Panc1 (cell line): ENCODE data around the gene MCCC1. TPM values are rescaled to one million over a fixed set of nuclear protein-coding genes. Genes with fewer than 3 reads are reported as not detected.
A peak's percentile ranks its signal among the peaks of the same experiment; 100 is the strongest.
"Not testable (repeated sequence)": the region's sequence is repeated elsewhere in the genome, so short reads cannot be mapped to it uniquely, and the experiment has no call there.

Experiments
- ATAC-seq: fragments of 200-7000 bp; cut with Tn5 transposase; 2 replicates; pipeline ENCODE4 v1.9.1; 2020; ENCODE audit warnings: mild to moderate bottlenecking, moderate library complexity
- BruUV-seq: library from RNA; stranded (reverse); fragments of 400-500 nt; replicated peaks from 2 replicates; lab custom pipeline; 2021; lab: Mats Ljungman, UMichigan
- CTCF ChIA-PET: fragments of 300-600 bp; sonication (Branson Sonifier 250); formaldehyde crosslinking; loops from one replicate; lab custom pipeline; 2022; ENCODE audit warnings: antibody characterized with exemption; lab: Charles Lee
- POLR2A ChIA-PET: fragments of 300-600 bp; sonication (Branson Sonifier 250); formaldehyde crosslinking; loops from one replicate; lab custom pipeline; 2022; ENCODE audit warnings: antibody characterized with exemption; lab: Charles Lee
- DNase-seq: peaks from one replicate; pipeline ENCODE4 v3.0.0-alpha.2; 2010; ENCODE audit warnings: low read depth, low spot score
- H3K27ac ChIP-seq: 2 replicates; pipeline ENCODE4 v1.5.1; 2011; ENCODE audit warnings: mild to moderate bottlenecking, low read length, inconsistent platforms
- H3K27me3 ChIP-seq: fragments of 200-500 bp; sonication (Bioruptor generic); 2 replicates; pipeline ENCODE4 v1.6.0; 2014; ENCODE audit warnings: low read length, inconsistent platforms; ENCODE audit not compliant: control insufficient read depth, insufficient read depth
- H3K36me3 ChIP-seq: fragments of 200-500 bp; sonication (Bioruptor generic); 2 replicates; pipeline ENCODE4 v1.5.1; 2014; ENCODE audit warnings: inconsistent platforms, mild to moderate bottlenecking, low read length, moderate library complexity; ENCODE audit not compliant: control insufficient read depth, insufficient read depth
- H3K4me1 ChIP-seq: 2 replicates; pipeline ENCODE4 v1.5.1; 2011; ENCODE audit warnings: inconsistent platforms, mild to moderate bottlenecking, low read length, moderate library complexity; ENCODE audit not compliant: control insufficient read depth, insufficient read depth
- H3K4me3 ChIP-seq, 2 experiments: 2 replicates each; pipeline ENCODE4 v1.5.1; 2011 to 2012; ENCODE audit warnings: low read depth in 2 of 2, low read length in 2 of 2, mild to moderate bottlenecking in 2 of 2, inconsistent platforms in 1 of 2, moderate library complexity in 1 of 2
- H3K9me3 ChIP-seq: fragments of 200-500 bp; sonication (Bioruptor generic); 2 replicates; pipeline ENCODE4 v1.5.1; 2014; ENCODE audit warnings: low read depth, mild to moderate bottlenecking, inconsistent platforms, low read length, moderate library complexity; ENCODE audit not compliant: control insufficient read depth, insufficient read depth
- CTCF ChIP-seq: fragments of 450-650 bp; IDR thresholded peaks from 2 replicates; pipeline ENCODE4 v1.5.1; 2017; ENCODE audit warnings: mild to moderate bottlenecking
- POLR2AphosphoS5 ChIP-seq: IDR thresholded peaks from 2 replicates; pipeline ENCODE4 v1.6.1; 2012; ENCODE audit warnings: mild to moderate bottlenecking, low read depth, low read length, moderate library complexity
- REST ChIP-seq, 2 experiments: IDR thresholded peaks; 2 replicates each; pipeline ENCODE4 v1.6.1; 2011 to 2012; ENCODE audit warnings: low read depth in 2 of 2, control low read depth in 1 of 2, low read length in 1 of 2, mild to moderate bottlenecking in 1 of 2, moderate library complexity in 1 of 2; ENCODE audit not compliant: insufficient read depth in 1 of 2
- SIN3A ChIP-seq: IDR thresholded peaks from 2 replicates; pipeline ENCODE4 v1.6.1; 2012; ENCODE audit warnings: low read depth, mild to moderate bottlenecking, low read length, moderate library complexity, borderline replicate concordance; ENCODE audit not compliant: insufficient read depth
- TCF7L2 ChIP-seq: IDR thresholded peaks from 2 replicates; pipeline ENCODE4 v1.6.1; 2011; ENCODE audit warnings: mild to moderate bottlenecking, low read depth, low read length, inconsistent platforms
- in situ Hi-C: cut with HindIII; loops from 2 replicates; pipeline ENCODE4 v1.10.0; 2016; ENCODE audit warnings: low sequenced_read_pairs, low pct_unique_long_range_greater_than_20kb
- intact Hi-C: fragments of 100-400 bp; cut with micrococcal nuclease; formaldehyde crosslinking; loops from one replicate; pipeline ENCODE4 v1.10.0; 2022; ENCODE audit not compliant: unreplicated experiment
- total RNA-seq: library from RNA; stranded (reverse); gene quantifications from one replicate; pipeline ENCODE4 v1.2.1, GENCODE V29; 2021; ENCODE audit not compliant: unreplicated experiment

The MCCC1 gene
- total RNA-seq, 1 experiment from 2014 or later, result 24.2 TPM

- ATAC-seq (peak; percentile 89), DNase-seq (no peak)
- H3K36me3 ChIP-seq, result no peaks in the 10 kb centered on the region
- H3K27ac ChIP-seq, result no peak overlapping the region
- intact Hi-C loops (no loop called here), in situ Hi-C loops (no loop called here)
- H3K4me3 ChIP-seq, result peak overlapping the region; percentile 43 to 60
- H3K27me3 ChIP-seq, result peaks cover 10% of the 10 kb centered on the region
- no peaks in the 10 kb centered on the region for H3K9me3 ChIP-seq
- CTCF ChIA-PET, result no interaction called here
- POLR2A ChIA-PET, result no interaction called here
- TF ChIP-seq POLR2AphosphoS5 (no peak), REST (IDR thresholded peaks at IDR 0.05; ENCODE audit: insufficient read depth in 1 of 2, low read depth in 2 of 2, low read length in 1 of 2) (no peak), CTCF (no peak), TCF7L2 (no peak), SIN3A (no peak)
- no TSS peak for BruUV-seq
- 0 out of 2 replicates have a peak, but pooled peaks cover 3% of the 10 kb centered on the region for H3K4me1 ChIP-seq
Observed at GRCh38 chr3:183116025-183116614, 16.8 kb upstream of the MCCC1 start.

- Histone ChIP-seq H3K4me1 (0 out of 2 replicates have a peak, but pooled peaks cover 3% of the 10 kb centered on the region), H3K27ac (no peak overlapping the region), H3K27me3 (peaks cover 10% of the 10 kb centered on the region), H3K36me3 (no peaks in the 10 kb centered on the region), H3K9me3 (no peaks in the 10 kb centered on the region), H3K4me3 (no peak overlapping the region)
- ChIA-PET POLR2A (no interaction called here), CTCF (no interaction called here)
- DNase-seq (no peak), ATAC-seq (peak; percentile 20; the same call in 1 of the 2 replicates)
- TF ChIP-seq TCF7L2 (no peak), SIN3A (no peak), REST (IDR thresholded peaks at IDR 0.05; ENCODE audit: insufficient read depth in 1 of 2, low read depth in 2 of 2, low read length in 1 of 2) (no peak), POLR2AphosphoS5 (no peak), CTCF (no peak)
- intact Hi-C loops (no loop called here), in situ Hi-C loops (no loop called here)
- no TSS peak for BruUV-seq
Observed at GRCh38 chr3:183114384-183115178, 15.3 kb upstream of the MCCC1 start.

GRCh38 chr3:183109847-183110246 is 10.6 kb upstream of the MCCC1 start:
- BruUV-seq, ATAC-seq, CTCF ChIA-PET, H3K4me1 ChIP-seq, DNase-seq, H3K27ac ChIP-seq, intact Hi-C loops, H3K27me3 ChIP-seq, in situ Hi-C loops, H3K36me3 ChIP-seq, H3K9me3 ChIP-seq, POLR2A ChIA-PET, H3K4me3 ChIP-seq: not testable (repeated sequence)
